ENCODE measurements around the gene SMYD3.

DNA sequence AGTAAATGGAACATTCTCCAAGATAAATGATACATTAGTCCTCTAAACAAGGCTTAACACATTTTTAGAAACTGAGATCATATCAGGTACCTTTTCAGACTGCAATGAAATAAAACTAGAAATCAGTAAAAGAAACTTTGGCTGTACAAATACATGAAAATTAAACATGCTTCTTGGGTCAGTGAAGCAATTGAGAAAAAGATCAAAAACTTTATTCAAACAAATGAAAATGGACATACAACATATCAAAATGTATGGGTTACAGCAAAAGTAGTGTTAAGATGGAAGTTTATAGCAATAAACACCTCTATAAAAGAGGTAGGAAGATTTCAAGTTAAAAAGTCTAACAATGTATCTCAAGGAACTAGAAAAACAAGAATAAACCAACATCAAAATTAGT, 598.5 kb downstream of the SMYD3 start:
- TF ChIP-seq ZNF274 (IDR thresholded peaks at IDR 0.05; ENCODE audit: low read depth, low read length) (no peak), YY1 (IDR thresholded peaks at IDR 0.05; ENCODE audit: insufficient read depth, insufficient read length) (no peak)
